Skeletal muscle tissue (tissue), 4 donors: ENCODE measurements around the gene IPO8. TPM values are rescaled to one million over a fixed set of nuclear protein-coding genes. Genes with fewer than 3 reads are reported as not detected.

Experiments
- H3K27ac ChIP-seq: one replicate; pipeline ENCODE4 v1.7.0; 2013; ENCODE audit warnings: mild to moderate bottlenecking, low read depth, low read length, inconsistent platforms
- H3K27me3 ChIP-seq, 3 donors: one replicate each; pipeline ENCODE4 v1.7.0; 2013; ENCODE audit warnings: low read length in 3 of 3; ENCODE audit not compliant: control insufficient read depth in 3 of 3, insufficient read depth in 3 of 3
- H3K36me3 ChIP-seq, 3 donors: one replicate each; pipeline ENCODE4 v1.7.0; 2013; ENCODE audit warnings: low read length in 3 of 3; ENCODE audit not compliant: control insufficient read depth in 3 of 3, insufficient read depth in 3 of 3
- H3K4me1 ChIP-seq, 3 donors: one replicate each; pipeline ENCODE4 v1.7.0; 2013; ENCODE audit warnings: low read length in 3 of 3, mild to moderate bottlenecking in 3 of 3; ENCODE audit not compliant: control insufficient read depth in 3 of 3, insufficient read depth in 3 of 3
- H3K4me3 ChIP-seq, 3 donors: one replicate each; pipeline ENCODE4 v1.7.0; 2013; ENCODE audit warnings: low read length in 3 of 3
- H3K9ac ChIP-seq, 3 donors: one replicate each; pipeline ENCODE4 v1.7.0; 2013; ENCODE audit warnings: low read length in 3 of 3, mild to moderate bottlenecking in 3 of 3, moderate library complexity in 2 of 3, low read depth in 1 of 3
- H3K9me3 ChIP-seq, 3 donors: one replicate each; pipeline ENCODE4 v1.7.0; 2013; ENCODE audit warnings: low read length in 3 of 3; ENCODE audit not compliant: control insufficient read depth in 3 of 3
- total RNA-seq: library from RNA; depleted of rRNA; stranded (reverse); fragments of >200 nt; gene quantifications from one replicate; pipeline ENCODE4 v1.2.3, GENCODE V29; 2014
- donor health status: Osteomylitis.

Gene IPO8
- total RNA-seq, 1 donor from 2014 or later, result 40.7 TPM

- Histone ChIP-seq H3K27ac (no peak overlapping the region), H3K4me3 (no peak overlapping the region), H3K4me1 (peaks cover 20 to 38% (median 23%) of the 10 kb centered on the region in 3 donors)
These were observed 3.2 kb downstream of the IPO8 start for GRCh38 chr12:30692470-30692869.

GRCh38 chr12:30691122-30691879, 4.4 kb downstream of the IPO8 start:
- Histone ChIP-seq H3K4me3 (no peak overlapping the region), H3K27ac (peak overlapping the region; percentile 77), H3K27me3 (no peaks in the 10 kb centered on the region), H3K4me1 (peaks cover 20 to 38% (median 23%) of the 10 kb centered on the region in 3 donors), H3K9ac (peak overlapping the region in 2 of 3 donors; percentile 39 to 42), H3K9me3 (no peaks in the 10 kb centered on the region), H3K36me3 (peaks cover 0 to 2% (median 0%) of the 10 kb centered on the region in 3 donors)

More at GRCh38 chr12:30692470-30692869, 3.2 kb downstream of the IPO8 start:
- Histone ChIP-seq H3K27me3 (no peaks in the 10 kb centered on the region), H3K9me3 (no peaks in the 10 kb centered on the region), H3K9ac (no peak overlapping the region), H3K36me3 (peaks cover 0 to 2% (median 0%) of the 10 kb centered on the region in 3 donors)

- peaks cover 0 to 7% (median 0%) of the 10 kb centered on the region in 3 donors for H3K36me3 ChIP-seq
- H3K27me3 ChIP-seq, result no peaks in the 10 kb centered on the region
- no peak overlapping the region for H3K4me3 ChIP-seq
- no peaks in the 10 kb centered on the region for H3K9me3 ChIP-seq
- H3K9ac ChIP-seq, result no peak overlapping the region
- H3K4me1 ChIP-seq, result peaks cover 6 to 11% (median 7%) of the 10 kb centered on the region in 3 donors
- no peak overlapping the region for H3K27ac ChIP-seq
These were observed 8.2 kb downstream of the IPO8 start for GRCh38 chr12:30687265-30687986.

GRCh38 chr12:30679241-30679640, 16.4 kb downstream of the IPO8 start:
- Histone ChIP-seq H3K27me3 (no peaks in the 10 kb centered on the region), H3K4me3 (no peak overlapping the region), H3K9me3 (no peaks in the 10 kb centered on the region), H3K27ac (no peak overlapping the region), H3K4me1 (no peaks in the 10 kb centered on the region), H3K9ac (no peak overlapping the region), H3K36me3 (peaks cover 13 to 28% (median 25%) of the 10 kb centered on the region in 3 donors)

GRCh38 chr12:30678221-30678620, 17.4 kb downstream of the IPO8 start:
- Histone ChIP-seq H3K4me3 (no peak overlapping the region), H3K27me3 (no peaks in the 10 kb centered on the region), H3K36me3 (peaks cover 13 to 32% (median 29%) of the 10 kb centered on the region in 3 donors)

GRCh38 chr12:30661210-30661609, 34.5 kb downstream of the IPO8 start:
- no peak overlapping the region for H3K4me3 ChIP-seq
- no peaks in the 10 kb centered on the region for H3K9me3 ChIP-seq
- no peak overlapping the region for H3K9ac ChIP-seq
- H3K4me1 ChIP-seq, result no peaks in the 10 kb centered on the region
- H3K36me3 ChIP-seq, result peaks cover 8 to 44% (median 20%) of the 10 kb centered on the region in 3 donors
- no peak overlapping the region for H3K27ac ChIP-seq
- no peaks in the 10 kb centered on the region for H3K27me3 ChIP-seq

More at GRCh38 chr12:30678221-30678620, 17.4 kb downstream of the IPO8 start:
- Histone ChIP-seq H3K27ac (no peak overlapping the region), H3K9me3 (no peaks in the 10 kb centered on the region), H3K4me1 (no peaks in the 10 kb centered on the region), H3K9ac (no peak overlapping the region)

- Histone ChIP-seq H3K36me3 (peaks cover 11 to 22% (median 21%) of the 10 kb centered on the region in 3 donors), H3K4me3 (no peak overlapping the region)
These were observed 43.5 kb downstream of the IPO8 start for GRCh38 chr12:30652034-30652696.

GRCh38 chr12:30646821-30647220, 48.8 kb downstream of the IPO8 start:
- Histone ChIP-seq H3K27me3 (no peaks in the 10 kb centered on the region), H3K9ac (no peak overlapping the region), H3K9me3 (no peaks in the 10 kb centered on the region), H3K4me1 (no peaks in the 10 kb centered on the region), H3K27ac (no peak overlapping the region), H3K36me3 (peaks cover 0 to 11% (median 10%) of the 10 kb centered on the region in 3 donors), H3K4me3 (no peak overlapping the region)

More at GRCh38 chr12:30652034-30652696, 43.5 kb downstream of the IPO8 start:
- Histone ChIP-seq H3K27ac (no peak overlapping the region), H3K27me3 (no peaks in the 10 kb centered on the region), H3K4me1 (no peaks in the 10 kb centered on the region), H3K9ac (no peak overlapping the region), H3K9me3 (no peaks in the 10 kb centered on the region)

- Histone ChIP-seq H3K27me3 (no peaks in the 10 kb centered on the region), H3K27ac (no peak overlapping the region), H3K4me3 (no peak overlapping the region), H3K9me3 (no peaks in the 10 kb centered on the region), H3K9ac (no peak overlapping the region), H3K4me1 (no peaks in the 10 kb centered on the region), H3K36me3 (peaks cover 0 to 6% (median 0%) of the 10 kb centered on the region in 3 donors)
These were observed 52.3 kb downstream of the IPO8 start for GRCh38 chr12:30643366-30643765.
